GM23338 (cell line): Measurements from ENCODE around the gene CD47. TPM values are rescaled to one million over a fixed set of nuclear protein-coding genes. Genes with fewer than 3 reads are reported as not detected.

Experiments used
- ATAC-seq: fragments of 200-7000 bp; cut with Tn5 transposase; 3 replicates; pipeline ENCODE4 v1.9.1; 2020
- DNase-seq: peaks from one replicate; pipeline ENCODE4 v3.0.0-alpha.2; 2015; ENCODE audit warnings: low spot score
- H2AFZ ChIP-seq: fragments of 200-600 bp; sonication (generic); 2 replicates; pipeline ENCODE4 v1.8.0; 2016; ENCODE audit warnings: antibody characterized with exemption, mild to moderate bottlenecking, moderate library complexity
- H3F3A ChIP-seq: fragments of 200-600 bp; sonication (generic); replicated peaks from 2 replicates; pipeline ENCODE4 v1.8.0; 2017; ENCODE audit warnings: antibody characterized with exemption, mixed run types, low read depth
- H3K27ac ChIP-seq: fragments of 200-600 bp; sonication (generic); 2 replicates; pipeline ENCODE4 v1.6.1; 2016; ENCODE audit warnings: low read depth
- H3K27me3 ChIP-seq: fragments of 200-600 bp; sonication (generic); 2 replicates; pipeline ENCODE4 v1.8.0; 2016; ENCODE audit warnings: mild to moderate bottlenecking, mixed run types, moderate library complexity; ENCODE audit not compliant: insufficient read depth
- H3K36me3 ChIP-seq: fragments of 200-600 bp; sonication (generic); 2 replicates; pipeline ENCODE4 v1.8.0; 2016; ENCODE audit warnings: mild to moderate bottlenecking; ENCODE audit not compliant: insufficient read depth
- H3K4me1 ChIP-seq: fragments of 200-600 bp; sonication (generic); 2 replicates; pipeline ENCODE4 v1.8.0; 2016; ENCODE audit warnings: mild to moderate bottlenecking, moderate library complexity; ENCODE audit not compliant: insufficient read depth
- H3K4me2 ChIP-seq: fragments of 200-600 bp; sonication (generic); 2 replicates; pipeline ENCODE4 v1.7.1; 2017; ENCODE audit warnings: mixed run types
- H3K4me3 ChIP-seq: fragments of 200-600 bp; sonication (generic); 2 replicates; pipeline ENCODE4 v1.6.1; 2016; ENCODE audit warnings: mixed run types
- H3K79me2 ChIP-seq: fragments of 200-600 bp; sonication (generic); replicated peaks from 2 replicates; pipeline ENCODE4 v1.8.0; 2017; ENCODE audit warnings: mild to moderate bottlenecking; ENCODE audit not compliant: insufficient read depth
- H3K9me2 ChIP-seq: fragments of 200-600 bp; sonication (generic); 2 replicates; pipeline ENCODE4 v1.8.0; 2017; ENCODE audit not compliant: insufficient read depth
- H4K20me1 ChIP-seq: fragments of 200-600 bp; sonication (generic); replicated peaks from 2 replicates; pipeline ENCODE4 v1.8.0; 2017; ENCODE audit warnings: mild to moderate bottlenecking; ENCODE audit not compliant: insufficient read depth
- H3K27ac Mint-ChIP-seq: 2 replicates; pipeline ENCODE4 v1.8.0; 2020; ENCODE audit warnings: inconsistent platforms, mild to moderate bottlenecking, moderate library complexity, mixed read lengths
- H3K27me3 Mint-ChIP-seq: 3 replicates; pipeline ENCODE4 v1.8.0; 2022; ENCODE audit warnings: low read depth, mild to moderate bottlenecking, moderate library complexity, mixed read lengths, inconsistent platforms; ENCODE audit not compliant: insufficient read depth, poor library complexity
- H3K36me3 Mint-ChIP-seq: 3 replicates; pipeline ENCODE4 v1.8.0; 2021; ENCODE audit warnings: low read depth, mild to moderate bottlenecking, inconsistent platforms, moderate library complexity, mixed read lengths
- H3K4me1 Mint-ChIP-seq: 3 replicates; pipeline ENCODE4 v1.8.0; 2020; ENCODE audit warnings: mild to moderate bottlenecking, inconsistent platforms, mixed read lengths
- H3K4me3 Mint-ChIP-seq: 3 replicates; pipeline ENCODE4 v1.8.0; 2021; ENCODE audit warnings: moderate library complexity, mild to moderate bottlenecking, inconsistent platforms, mixed read lengths
- H3K9me3 Mint-ChIP-seq: 3 replicates; pipeline ENCODE4 v1.8.0; 2020; ENCODE audit warnings: moderate library complexity, mild to moderate bottlenecking, inconsistent platforms, mixed read lengths
- CREB1 ChIP-seq: fragments of 250-450 bp; sonication (Bioruptor Pico); IDR thresholded peaks from 2 replicates; pipeline ENCODE4 v1.5.0; 2020; ENCODE audit warnings: low read depth, mild to moderate bottlenecking, moderate library complexity
- EZH2 ChIP-seq: fragments of 200-600 bp; sonication (generic); IDR thresholded peaks from one replicate; pipeline ENCODE4 v1.8.0; 2017; ENCODE audit warnings: antibody characterized with exemption, mild to moderate bottlenecking, low read depth; ENCODE audit not compliant: unreplicated experiment
- EZH2phosphoT487 ChIP-seq: fragments of 200-600 bp; sonication (generic); IDR thresholded peaks from one replicate; pipeline ENCODE4 v1.8.1; 2018; ENCODE audit warnings: antibody characterized with exemption; ENCODE audit not compliant: unreplicated experiment
- JUNB ChIP-seq: IDR thresholded peaks from one replicate; pipeline ENCODE4 v1.6.1; 2016; ENCODE audit warnings: antibody characterized with exemption; ENCODE audit not compliant: unreplicated experiment
- NANOG ChIP-seq: IDR thresholded peaks from 2 replicates; pipeline ENCODE4 v1.6.1; 2016; ENCODE audit warnings: antibody characterized with exemption, borderline replicate concordance
- POLR2AphosphoS5 ChIP-seq: IDR thresholded peaks from 2 replicates; pipeline ENCODE4 v1.6.1; 2016; ENCODE audit warnings: antibody characterized with exemption, low read depth
- STAT1 ChIP-seq: IDR thresholded peaks from one replicate; pipeline ENCODE4 v1.6.1; 2016; ENCODE audit warnings: antibody characterized with exemption; ENCODE audit not compliant: unreplicated experiment
- ZNF114 ChIP-seq: fragments of 250-450 bp; sonication (Bioruptor Pico); IDR thresholded peaks from 2 replicates; pipeline ENCODE4 v1.5.0; 2020; ENCODE audit warnings: mild to moderate bottlenecking, moderate library complexity
- ZNF331 ChIP-seq: fragments of 250-450 bp; sonication (Bioruptor Pico); IDR thresholded peaks from 2 replicates; pipeline ENCODE4 v1.5.0; 2020; ENCODE audit warnings: low read depth, mild to moderate bottlenecking, moderate library complexity
- polyA plus RNA-seq: library from polyadenylated mRNA; unstranded; fragments of >200 nt; fragmentation: Nextera tagmentation; extraction: Ambion mirVana; gene quantifications from 2 replicates; pipeline ENCODE4 v1.2.1, GENCODE V29; 2016
- total RNA-seq: library from RNA; depleted of rRNA; stranded (reverse); fragments of >200 nt; shearing (Covaris generic); gene quantifications from 2 replicates; pipeline ENCODE4 v1.2.3, GENCODE V29; 2014
- TF ChIP-seq, protein P1 (sequence below): fragments of 250-450 bp; sonication (Bioruptor Pico); IDR thresholded peaks from 2 replicates; pipeline ENCODE4 v1.5.0; 2020; ENCODE audit warnings: mild to moderate bottlenecking, moderate library complexity
- TF ChIP-seq, protein P2 (sequence below): IDR thresholded peaks from 2 replicates; pipeline ENCODE4 v1.6.1; 2016; ENCODE audit warnings: antibody characterized with exemption
- TF ChIP-seq, protein P3 (sequence below), 2 experiments: fragments of 200-600 bp in 1 of 2; sonication (generic) in 1 of 2; conservative IDR thresholded peaks; 2 replicates each; pipeline versions ENCODE4 v1.5.1 to v1.6.1; 2016 to 2017; ENCODE audit warnings: antibody characterized with exemption in 2 of 2, low read depth in 2 of 2, mild to moderate bottlenecking in 2 of 2, moderate library complexity in 1 of 2
- TF ChIP-seq, protein P4 (sequence below): IDR thresholded peaks from one replicate; pipeline ENCODE4 v1.6.1; 2018; ENCODE audit warnings: antibody characterized with exemption; ENCODE audit not compliant: unreplicated experiment

The CD47 gene
- total and polyA plus RNA-seq, 2 experiments from 2014 or later, result 22.1 to 26.9 TPM

DNA sequence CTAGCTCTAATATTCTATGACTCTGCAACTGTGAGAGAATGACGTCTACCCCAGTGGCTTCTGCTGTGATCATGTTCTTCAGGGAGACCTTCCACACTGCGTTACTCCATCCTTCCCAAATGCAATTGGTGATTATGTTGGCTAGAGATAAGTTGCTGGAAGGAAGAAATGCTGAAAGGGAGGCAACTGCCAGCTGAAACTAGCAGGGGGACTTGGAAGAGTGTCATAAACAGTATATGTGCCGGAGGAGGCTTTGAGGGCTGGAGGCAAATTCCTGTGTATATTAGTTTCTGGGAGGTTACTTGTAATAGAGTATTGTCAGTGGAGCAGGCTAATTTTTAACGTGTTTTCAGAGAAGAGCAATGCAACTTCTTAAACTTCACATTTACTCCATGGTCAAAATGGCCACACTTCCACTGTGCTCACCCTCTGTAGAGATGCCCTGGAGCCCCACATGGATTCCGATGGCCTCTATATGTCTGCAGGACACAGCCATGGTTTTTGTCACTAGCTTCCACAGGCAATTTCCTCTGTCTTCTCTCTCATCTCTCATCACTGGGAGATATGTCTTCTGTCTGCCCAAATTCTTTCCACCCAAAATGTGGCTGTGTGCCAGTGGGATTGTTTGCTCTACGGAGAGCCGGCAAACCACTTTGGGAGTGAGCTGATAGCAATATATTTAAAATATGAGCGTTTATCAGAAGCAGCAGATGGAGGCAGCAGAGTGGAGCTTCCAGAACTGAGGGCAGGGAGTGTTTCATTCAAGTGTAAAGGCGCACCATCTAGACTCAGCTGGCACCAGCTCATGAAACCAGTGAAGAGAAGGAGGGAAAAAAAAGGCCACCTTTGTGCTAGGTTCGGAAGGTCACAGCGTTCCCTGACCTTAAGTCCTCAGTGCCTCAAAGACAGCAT lies 13.3 kb upstream of the CD47 start:
- no peaks in the 10 kb centered on the region for H3K9me3 Mint-ChIP-seq
- H3K27ac Mint-ChIP-seq, result no peak overlapping the region
- Histone ChIP-seq H3K4me1 (no peaks in the 10 kb centered on the region), H3K27ac (no peak overlapping the region), H3K27me3 (no peaks in the 10 kb centered on the region), H3K4me2 (no peak overlapping the region), H3K36me3 (no peaks in the 10 kb centered on the region), H3F3A (no peaks in the 10 kb centered on the region), H3K4me3 (no peak overlapping the region), H2AFZ (peak overlapping the region; percentile 43; the same call in 1 of the 2 replicates), H3K79me2 (no peaks in the 10 kb centered on the region), H3K9me2 (no peaks in the 10 kb centered on the region), H4K20me1 (no peaks in the 10 kb centered on the region)
- no peak overlapping the region for H3K4me3 Mint-ChIP-seq
- H3K4me1 Mint-ChIP-seq, result peaks cover 9% of the 10 kb centered on the region
- no peak for ATAC-seq
- TF ChIP-seq NANOG, result no peak
- TF ChIP-seq EZH2, result no peak
- TF ChIP-seq EZH2phosphoT487, result no peak
- TF ChIP-seq, protein P1, sequence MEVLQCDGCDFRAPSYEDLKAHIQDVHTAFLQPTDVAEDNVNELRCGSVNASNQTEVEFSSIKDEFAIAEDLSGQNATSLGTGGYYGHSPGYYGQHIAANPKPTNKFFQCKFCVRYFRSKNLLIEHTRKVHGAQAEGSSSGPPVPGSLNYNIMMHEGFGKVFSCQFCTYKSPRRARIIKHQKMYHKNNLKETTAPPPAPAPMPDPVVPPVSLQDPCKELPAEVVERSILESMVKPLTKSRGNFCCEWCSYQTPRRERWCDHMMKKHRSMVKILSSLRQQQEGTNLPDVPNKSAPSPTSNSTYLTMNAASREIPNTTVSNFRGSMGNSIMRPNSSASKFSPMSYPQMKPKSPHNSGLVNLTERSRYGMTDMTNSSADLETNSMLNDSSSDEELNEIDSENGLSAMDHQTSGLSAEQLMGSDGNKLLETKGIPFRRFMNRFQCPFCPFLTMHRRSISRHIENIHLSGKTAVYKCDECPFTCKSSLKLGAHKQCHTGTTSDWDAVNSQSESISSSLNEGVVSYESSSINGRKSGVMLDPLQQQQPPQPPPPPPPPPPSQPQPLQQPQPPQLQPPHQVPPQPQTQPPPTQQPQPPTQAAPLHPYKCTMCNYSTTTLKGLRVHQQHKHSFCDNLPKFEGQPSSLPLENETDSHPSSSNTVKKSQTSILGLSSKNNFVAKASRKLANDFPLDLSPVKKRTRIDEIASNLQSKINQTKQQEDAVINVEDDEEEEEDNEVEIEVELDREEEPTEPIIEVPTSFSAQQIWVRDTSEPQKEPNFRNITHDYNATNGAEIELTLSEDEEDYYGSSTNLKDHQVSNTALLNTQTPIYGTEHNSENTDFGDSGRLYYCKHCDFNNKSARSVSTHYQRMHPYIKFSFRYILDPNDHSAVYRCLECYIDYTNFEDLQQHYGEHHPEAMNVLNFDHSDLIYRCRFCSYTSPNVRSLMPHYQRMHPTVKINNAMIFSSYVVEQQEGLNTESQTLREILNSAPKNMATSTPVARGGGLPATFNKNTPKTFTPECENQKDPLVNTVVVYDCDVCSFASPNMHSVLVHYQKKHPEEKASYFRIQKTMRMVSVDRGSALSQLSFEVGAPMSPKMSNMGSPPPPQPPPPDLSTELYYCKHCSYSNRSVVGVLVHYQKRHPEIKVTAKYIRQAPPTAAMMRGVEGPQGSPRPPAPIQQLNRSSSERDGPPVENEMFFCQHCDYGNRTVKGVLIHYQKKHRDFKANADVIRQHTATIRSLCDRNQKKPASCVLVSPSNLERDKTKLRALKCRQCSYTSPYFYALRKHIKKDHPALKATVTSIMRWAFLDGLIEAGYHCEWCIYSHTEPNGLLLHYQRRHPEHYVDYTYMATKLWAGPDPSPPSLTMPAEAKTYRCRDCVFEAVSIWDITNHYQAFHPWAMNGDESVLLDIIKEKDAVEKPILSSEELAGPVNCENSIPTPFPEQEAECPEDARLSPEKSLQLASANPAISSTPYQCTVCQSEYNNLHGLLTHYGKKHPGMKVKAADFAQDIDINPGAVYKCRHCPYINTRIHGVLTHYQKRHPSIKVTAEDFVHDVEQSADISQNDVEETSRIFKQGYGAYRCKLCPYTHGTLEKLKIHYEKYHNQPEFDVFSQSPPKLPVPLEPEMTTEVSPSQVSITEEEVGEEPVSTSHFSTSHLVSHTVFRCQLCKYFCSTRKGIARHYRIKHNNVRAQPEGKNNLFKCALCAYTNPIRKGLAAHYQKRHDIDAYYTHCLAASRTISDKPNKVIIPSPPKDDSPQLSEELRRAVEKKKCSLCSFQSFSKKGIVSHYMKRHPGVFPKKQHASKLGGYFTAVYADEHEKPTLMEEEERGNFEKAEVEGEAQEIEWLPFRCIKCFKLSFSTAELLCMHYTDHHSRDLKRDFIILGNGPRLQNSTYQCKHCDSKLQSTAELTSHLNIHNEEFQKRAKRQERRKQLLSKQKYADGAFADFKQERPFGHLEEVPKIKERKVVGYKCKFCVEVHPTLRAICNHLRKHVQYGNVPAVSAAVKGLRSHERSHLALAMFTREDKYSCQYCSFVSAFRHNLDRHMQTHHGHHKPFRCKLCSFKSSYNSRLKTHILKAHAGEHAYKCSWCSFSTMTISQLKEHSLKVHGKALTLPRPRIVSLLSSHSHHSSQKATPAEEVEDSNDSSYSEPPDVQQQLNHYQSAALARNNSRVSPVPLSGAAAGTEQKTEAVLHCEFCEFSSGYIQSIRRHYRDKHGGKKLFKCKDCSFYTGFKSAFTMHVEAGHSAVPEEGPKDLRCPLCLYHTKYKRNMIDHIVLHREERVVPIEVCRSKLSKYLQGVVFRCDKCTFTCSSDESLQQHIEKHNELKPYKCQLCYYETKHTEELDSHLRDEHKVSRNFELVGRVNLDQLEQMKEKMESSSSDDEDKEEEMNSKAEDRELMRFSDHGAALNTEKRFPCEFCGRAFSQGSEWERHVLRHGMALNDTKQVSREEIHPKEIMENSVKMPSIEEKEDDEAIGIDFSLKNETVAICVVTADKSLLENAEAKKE, result no peak
- TF ChIP-seq, protein P2, sequence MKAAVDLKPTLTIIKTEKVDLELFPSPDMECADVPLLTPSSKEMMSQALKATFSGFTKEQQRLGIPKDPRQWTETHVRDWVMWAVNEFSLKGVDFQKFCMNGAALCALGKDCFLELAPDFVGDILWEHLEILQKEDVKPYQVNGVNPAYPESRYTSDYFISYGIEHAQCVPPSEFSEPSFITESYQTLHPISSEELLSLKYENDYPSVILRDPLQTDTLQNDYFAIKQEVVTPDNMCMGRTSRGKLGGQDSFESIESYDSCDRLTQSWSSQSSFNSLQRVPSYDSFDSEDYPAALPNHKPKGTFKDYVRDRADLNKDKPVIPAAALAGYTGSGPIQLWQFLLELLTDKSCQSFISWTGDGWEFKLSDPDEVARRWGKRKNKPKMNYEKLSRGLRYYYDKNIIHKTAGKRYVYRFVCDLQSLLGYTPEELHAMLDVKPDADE, result no peak
- no peak for TF ChIP-seq JUNB
- no peak for TF ChIP-seq ZNF114 (CRISPR knock-in tag)
- TF ChIP-seq, protein P3, sequence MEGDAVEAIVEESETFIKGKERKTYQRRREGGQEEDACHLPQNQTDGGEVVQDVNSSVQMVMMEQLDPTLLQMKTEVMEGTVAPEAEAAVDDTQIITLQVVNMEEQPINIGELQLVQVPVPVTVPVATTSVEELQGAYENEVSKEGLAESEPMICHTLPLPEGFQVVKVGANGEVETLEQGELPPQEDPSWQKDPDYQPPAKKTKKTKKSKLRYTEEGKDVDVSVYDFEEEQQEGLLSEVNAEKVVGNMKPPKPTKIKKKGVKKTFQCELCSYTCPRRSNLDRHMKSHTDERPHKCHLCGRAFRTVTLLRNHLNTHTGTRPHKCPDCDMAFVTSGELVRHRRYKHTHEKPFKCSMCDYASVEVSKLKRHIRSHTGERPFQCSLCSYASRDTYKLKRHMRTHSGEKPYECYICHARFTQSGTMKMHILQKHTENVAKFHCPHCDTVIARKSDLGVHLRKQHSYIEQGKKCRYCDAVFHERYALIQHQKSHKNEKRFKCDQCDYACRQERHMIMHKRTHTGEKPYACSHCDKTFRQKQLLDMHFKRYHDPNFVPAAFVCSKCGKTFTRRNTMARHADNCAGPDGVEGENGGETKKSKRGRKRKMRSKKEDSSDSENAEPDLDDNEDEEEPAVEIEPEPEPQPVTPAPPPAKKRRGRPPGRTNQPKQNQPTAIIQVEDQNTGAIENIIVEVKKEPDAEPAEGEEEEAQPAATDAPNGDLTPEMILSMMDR (conservative IDR thresholded peaks at IDR 0.05; ENCODE audit: low read depth in 2 of 2), result no peak
- TF ChIP-seq, protein P4, sequence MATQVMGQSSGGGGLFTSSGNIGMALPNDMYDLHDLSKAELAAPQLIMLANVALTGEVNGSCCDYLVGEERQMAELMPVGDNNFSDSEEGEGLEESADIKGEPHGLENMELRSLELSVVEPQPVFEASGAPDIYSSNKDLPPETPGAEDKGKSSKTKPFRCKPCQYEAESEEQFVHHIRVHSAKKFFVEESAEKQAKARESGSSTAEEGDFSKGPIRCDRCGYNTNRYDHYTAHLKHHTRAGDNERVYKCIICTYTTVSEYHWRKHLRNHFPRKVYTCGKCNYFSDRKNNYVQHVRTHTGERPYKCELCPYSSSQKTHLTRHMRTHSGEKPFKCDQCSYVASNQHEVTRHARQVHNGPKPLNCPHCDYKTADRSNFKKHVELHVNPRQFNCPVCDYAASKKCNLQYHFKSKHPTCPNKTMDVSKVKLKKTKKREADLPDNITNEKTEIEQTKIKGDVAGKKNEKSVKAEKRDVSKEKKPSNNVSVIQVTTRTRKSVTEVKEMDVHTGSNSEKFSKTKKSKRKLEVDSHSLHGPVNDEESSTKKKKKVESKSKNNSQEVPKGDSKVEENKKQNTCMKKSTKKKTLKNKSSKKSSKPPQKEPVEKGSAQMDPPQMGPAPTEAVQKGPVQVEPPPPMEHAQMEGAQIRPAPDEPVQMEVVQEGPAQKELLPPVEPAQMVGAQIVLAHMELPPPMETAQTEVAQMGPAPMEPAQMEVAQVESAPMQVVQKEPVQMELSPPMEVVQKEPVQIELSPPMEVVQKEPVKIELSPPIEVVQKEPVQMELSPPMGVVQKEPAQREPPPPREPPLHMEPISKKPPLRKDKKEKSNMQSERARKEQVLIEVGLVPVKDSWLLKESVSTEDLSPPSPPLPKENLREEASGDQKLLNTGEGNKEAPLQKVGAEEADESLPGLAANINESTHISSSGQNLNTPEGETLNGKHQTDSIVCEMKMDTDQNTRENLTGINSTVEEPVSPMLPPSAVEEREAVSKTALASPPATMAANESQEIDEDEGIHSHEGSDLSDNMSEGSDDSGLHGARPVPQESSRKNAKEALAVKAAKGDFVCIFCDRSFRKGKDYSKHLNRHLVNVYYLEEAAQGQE, result no peak
- TF ChIP-seq POLR2AphosphoS5, result no peak
- TF ChIP-seq CREB1 (CRISPR knock-in tag), result no peak
- TF ChIP-seq ZNF331 (CRISPR knock-in tag), result no peak
- no peak for TF ChIP-seq STAT1
- DNase-seq, result no peak
- no peaks in the 10 kb centered on the region for H3K36me3 Mint-ChIP-seq
- peaks cover 2% of the 10 kb centered on the region for H3K27me3 Mint-ChIP-seq
